ENCODE measurements around the gene ITPRIPL2.

DNA sequence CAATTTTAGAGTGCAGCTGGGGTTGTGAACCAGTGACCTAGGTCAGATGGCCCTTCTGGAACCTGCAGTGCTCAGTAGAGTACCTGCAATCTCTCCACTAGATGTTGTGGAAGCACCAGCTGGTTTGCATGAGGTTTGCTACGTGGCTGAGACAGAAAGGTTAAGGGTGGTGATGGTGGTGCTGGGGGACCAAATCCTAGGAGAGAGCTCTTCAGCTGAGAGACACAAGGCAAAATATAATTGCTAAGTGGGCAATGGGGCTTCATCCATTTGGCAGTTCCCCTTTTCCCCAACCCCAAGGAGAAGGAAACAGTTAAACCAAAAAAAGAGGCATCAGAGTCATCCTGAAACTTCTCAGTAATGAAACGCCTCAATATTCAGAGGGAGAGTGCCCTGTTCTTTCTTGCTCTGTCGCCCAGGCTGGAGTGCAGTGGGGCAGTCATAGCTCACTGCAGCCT is 13.9 kb downstream of the ITPRIPL2 start:
- no peak for TF ChIP-seq POLR2AphosphoS5 (IDR thresholded peaks at IDR 0.05)
- TF ChIP-seq, protein P1, sequence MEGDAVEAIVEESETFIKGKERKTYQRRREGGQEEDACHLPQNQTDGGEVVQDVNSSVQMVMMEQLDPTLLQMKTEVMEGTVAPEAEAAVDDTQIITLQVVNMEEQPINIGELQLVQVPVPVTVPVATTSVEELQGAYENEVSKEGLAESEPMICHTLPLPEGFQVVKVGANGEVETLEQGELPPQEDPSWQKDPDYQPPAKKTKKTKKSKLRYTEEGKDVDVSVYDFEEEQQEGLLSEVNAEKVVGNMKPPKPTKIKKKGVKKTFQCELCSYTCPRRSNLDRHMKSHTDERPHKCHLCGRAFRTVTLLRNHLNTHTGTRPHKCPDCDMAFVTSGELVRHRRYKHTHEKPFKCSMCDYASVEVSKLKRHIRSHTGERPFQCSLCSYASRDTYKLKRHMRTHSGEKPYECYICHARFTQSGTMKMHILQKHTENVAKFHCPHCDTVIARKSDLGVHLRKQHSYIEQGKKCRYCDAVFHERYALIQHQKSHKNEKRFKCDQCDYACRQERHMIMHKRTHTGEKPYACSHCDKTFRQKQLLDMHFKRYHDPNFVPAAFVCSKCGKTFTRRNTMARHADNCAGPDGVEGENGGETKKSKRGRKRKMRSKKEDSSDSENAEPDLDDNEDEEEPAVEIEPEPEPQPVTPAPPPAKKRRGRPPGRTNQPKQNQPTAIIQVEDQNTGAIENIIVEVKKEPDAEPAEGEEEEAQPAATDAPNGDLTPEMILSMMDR (IDR thresholded peaks at IDR 0.05) = no peak
- TF ChIP-seq POLR2A (IDR thresholded peaks at IDR 0.05) = no peak

Measured in prostate gland (tissue), 2 donors.